ENCODE measurements around the gene SIPA1L3. TPM values are rescaled to one million over a fixed set of nuclear protein-coding genes. Genes with fewer than 3 reads are reported as not detected.
A peak's percentile ranks its signal among the peaks of the same experiment; 100 is the strongest.

Gene SIPA1L3
- total RNA-seq, 4 donors from 2014 or later, result 11.1 to 25.3 (median 14.5) TPM

DNA sequence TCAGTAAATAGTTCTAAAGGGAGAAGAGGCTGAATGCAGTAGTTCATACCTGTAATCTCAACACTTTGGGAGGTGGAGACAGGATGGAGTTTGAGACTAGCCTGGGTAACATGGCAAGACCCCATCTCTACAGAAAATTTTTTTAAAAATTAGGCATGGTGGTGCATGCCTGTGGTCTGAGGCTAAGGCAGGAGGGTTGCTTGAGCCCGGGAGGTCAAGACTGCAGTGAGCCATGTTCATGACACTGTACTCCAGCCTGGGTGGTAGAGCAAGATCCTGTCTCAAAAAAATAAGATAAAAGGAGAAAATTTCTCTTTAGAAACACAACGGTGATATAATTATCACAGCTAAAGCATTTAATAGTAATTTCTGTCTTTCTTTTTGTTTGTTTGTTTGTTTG is 57.1 kb downstream of the SIPA1L3 start:
- Histone ChIP-seq H3K27me3 (no peaks in the 10 kb centered on the region), H3K4me3 (no peak overlapping the region), H3K27ac (no peak overlapping the region), H3K36me3 (no peaks in the 10 kb centered on the region), H3K4me1 (peaks cover 0 to 20% (median 11%) of the 10 kb centered on the region in 3 donors), H3K9me3 (peaks cover 0 to 9% (median 0%) of the 10 kb centered on the region in 3 donors)
- TF ChIP-seq POLR2A (IDR thresholded peaks at IDR 0.05) (no peak), CTCF (IDR thresholded peaks at IDR 0.05) (no peak)
- intact Hi-C loops (cut with DNase I), result no loop called here
- DNase-seq, result no peak
- 80 to 83% methylated on average over 2 of the region's 2 CpGs for WGBS, 2 donors

GRCh38 chr19:37966211-37966661 is 59.2 kb downstream of the SIPA1L3 start:
- TF ChIP-seq POLR2A (IDR thresholded peaks at IDR 0.05) (no peak), CTCF (IDR thresholded peaks at IDR 0.05) (no peak)
- 20 to 56% methylated on average over 1 to 7 of the region's 8 CpGs for WGBS, 2 donors
- H3K27me3 ChIP-seq, result no peaks in the 10 kb centered on the region
- intact Hi-C loops (cut with DNase I), result no loop called here
- peaks cover 0 to 29% (median 16%) of the 10 kb centered on the region in 3 donors for H3K4me1 ChIP-seq
- no peaks in the 10 kb centered on the region for H3K36me3 ChIP-seq
- peaks cover 0 to 16% (median 8%) of the 10 kb centered on the region in 3 donors for H3K9me3 ChIP-seq
- peak overlapping the region in 1 of 4 donors; percentile 31 for H3K27ac ChIP-seq
- no peak overlapping the region for H3K4me3 ChIP-seq
- no peak for DNase-seq

GRCh38 chr19:37966662-37967231 is 59.7 kb downstream of the SIPA1L3 start:
- peaks cover 0 to 5% (median 0%) of the 10 kb centered on the region in 3 donors for H3K36me3 ChIP-seq
- peaks cover 0 to 29% (median 16%) of the 10 kb centered on the region in 3 donors for H3K4me1 ChIP-seq
- H3K27me3 ChIP-seq, result no peaks in the 10 kb centered on the region
- H3K9me3 ChIP-seq, result peaks cover 0 to 13% (median 8%) of the 10 kb centered on the region in 3 donors
- intact Hi-C loops (cut with DNase I), result no loop called here
- TF ChIP-seq POLR2A (IDR thresholded peaks at IDR 0.05), result no peak
- TF ChIP-seq CTCF (IDR thresholded peaks at IDR 0.05), result no peak
- WGBS, 2 donors, result 70 to 95% methylated on average over 4 to 9 of the region's 12 CpGs
- no peak overlapping the region for H3K4me3 ChIP-seq
- DNase-seq, result no peak
- H3K27ac ChIP-seq, result peak overlapping the region in 1 of 4 donors; percentile 31

- WGBS, 2 donors, result 45% methylated on average over 5 of the region's 5 CpGs
- H3K27ac ChIP-seq, result no peak overlapping the region
These were observed 62.7 kb downstream of the SIPA1L3 start for GRCh38 chr19:37969695-37970094.

More at GRCh38 chr19:37969695-37970094, 62.7 kb downstream of the SIPA1L3 start:
- TF ChIP-seq CTCF (IDR thresholded peaks at IDR 0.05) (no peak), POLR2A (IDR thresholded peaks at IDR 0.05) (no peak)
- Histone ChIP-seq H3K9me3 (peaks cover 0 to 13% (median 8%) of the 10 kb centered on the region in 3 donors), H3K4me1 (peaks cover 0 to 29% (median 16%) of the 10 kb centered on the region in 3 donors), H3K27me3 (no peaks in the 10 kb centered on the region), H3K36me3 (peaks cover 0 to 5% (median 0%) of the 10 kb centered on the region in 3 donors), H3K4me3 (no peak overlapping the region)
- DNase-seq, result no peak
- intact Hi-C loops (cut with DNase I), result no loop called here
